ENCODE results near the gene COQ8A. TPM values are rescaled to one million over a fixed set of nuclear protein-coding genes. Genes with fewer than 3 reads are reported as not detected.

Gene COQ8A
- total RNA-seq, 1 experiment from 2014 or later = 35.3 TPM

GRCh38 chr1:226894826-226895225, 45.3 kb upstream of the COQ8A start (continued):
- TF ChIP-seq ELF1 (IDR thresholded peaks at IDR 0.05; ENCODE audit: borderline replicate concordance, low read depth) (no peak), JUND (IDR thresholded peaks at IDR 0.05) (no peak)

GRCh38 chr1:226895644-226896043, 44.5 kb upstream of the COQ8A start:
- no peak overlapping the region for H3K9ac ChIP-seq (ENCODE audit: low read length)
- ChIA-PET RAD21 (ENCODE audit: low non-redundant PET in 1 of 2, low total read pairs in 2 of 2, uncharacterized antibody in 2 of 2, unreplicated experiment in 2 of 2) (no interaction called here), CTCF (no interaction called here), POLR2A (no interaction called here)
- H3K4me3 ChIP-seq (replicated peaks in 1 of 2; ENCODE audit: low read depth in 1 of 2, low read length in 2 of 2) = no peak overlapping the region
- no peak overlapping the region for H3K4me2 ChIP-seq (ENCODE audit: low read length)
- H4K20me1 ChIP-seq (ENCODE audit: insufficient read depth) = no peaks in the 10 kb centered on the region
- ATAC-seq = no peak
- intact Hi-C loops (cut with micrococcal nuclease) = no loop called here
- H2AFZ ChIP-seq (ENCODE audit: low read depth, low read length, poor library complexity, severe bottlenecking) = no peak overlapping the region
- no peak for DNase-seq (ENCODE audit: low read depth, low spot score)
- H3K36me3 ChIP-seq (ENCODE audit: control insufficient read depth in 1 of 2, insufficient read depth in 2 of 2, low read length in 2 of 2) = peaks cover 0 to 3% of the 10 kb centered on the region in 2 experiments; a peak in 2 of 4 replicates
- no peaks in the 10 kb centered on the region for H3K27me3 ChIP-seq (ENCODE audit: insufficient read depth, low read length)
- TF ChIP-seq CEBPB (IDR thresholded peaks at IDR 0.05; ENCODE audit: low read depth) (no peak), ZNF274 (IDR thresholded peaks at IDR 0.05; ENCODE audit: low read depth, low read length) (no peak), ZBTB33 (IDR thresholded peaks at IDR 0.05; ENCODE audit: extremely low read depth, insufficient replicate concordance, low read length) (no peak)
- no peak overlapping the region for H3K27ac ChIP-seq (ENCODE audit: low read depth, low read length)
- no peaks in the 10 kb centered on the region for H3K9me3 ChIP-seq (ENCODE audit: control insufficient read depth in 1 of 2, insufficient read depth in 1 of 2, low read depth in 1 of 2, low read length in 2 of 2)
- no peaks in the 10 kb centered on the region for H3K79me2 ChIP-seq (ENCODE audit: insufficient read depth, low read length)
- H3K4me1 ChIP-seq (ENCODE audit: control insufficient read depth in 1 of 2, insufficient read depth in 2 of 2, low read length in 2 of 2) = no peaks in the 10 kb centered on the region
- no TSS peak for BruUV-seq (replicated peaks)
- H3K9me2 ChIP-seq (ENCODE audit: insufficient read depth) = no peaks in the 10 kb centered on the region

- Histone ChIP-seq H3K4me1 (ENCODE audit: control insufficient read depth in 1 of 2, insufficient read depth in 2 of 2, low read length in 2 of 2) (no peaks in the 10 kb centered on the region), H3K9me2 (ENCODE audit: insufficient read depth) (no peaks in the 10 kb centered on the region), H3K27me3 (ENCODE audit: insufficient read depth, low read length) (no peaks in the 10 kb centered on the region), H3K4me2 (ENCODE audit: low read length) (no peak overlapping the region), H3K79me2 (ENCODE audit: insufficient read depth, low read length) (no peaks in the 10 kb centered on the region), H3K9ac (ENCODE audit: low read length) (no peak overlapping the region), H4K20me1 (ENCODE audit: insufficient read depth) (no peaks in the 10 kb centered on the region), H3K9me3 (ENCODE audit: control insufficient read depth in 1 of 2, insufficient read depth in 1 of 2, low read depth in 1 of 2, low read length in 2 of 2) (no peaks in the 10 kb centered on the region), H3K27ac (ENCODE audit: low read depth, low read length) (no peak overlapping the region), H2AFZ (ENCODE audit: low read depth, low read length, poor library complexity, severe bottlenecking) (no peak overlapping the region), H3K4me3 (replicated peaks in 1 of 2; ENCODE audit: low read depth in 1 of 2, low read length in 2 of 2) (no peak overlapping the region), H3K36me3 (ENCODE audit: control insufficient read depth in 1 of 2, insufficient read depth in 2 of 2, low read length in 2 of 2) (peaks cover 0 to 3% of the 10 kb centered on the region in 2 experiments; a peak in 1 of 4 replicates)
- CTCF ChIA-PET = no interaction called here
- POLR2A ChIA-PET = no interaction called here
- no TSS peak for BruUV-seq (replicated peaks)
- ATAC-seq (no peak), DNase-seq (ENCODE audit: low read depth, low spot score) (no peak)
- RAD21 ChIA-PET (ENCODE audit: low non-redundant PET in 1 of 2, low total read pairs in 2 of 2, uncharacterized antibody in 2 of 2, unreplicated experiment in 2 of 2) = no interaction called here
- intact Hi-C loops (cut with micrococcal nuclease) = no loop called here
- TF ChIP-seq MAX (IDR thresholded peaks at IDR 0.05) (no peak), ZNF274 (IDR thresholded peaks at IDR 0.05; ENCODE audit: low read depth, low read length) (no peak), TCF7L2 (IDR thresholded peaks at IDR 0.05; ENCODE audit: borderline replicate concordance, extremely low read depth, insufficient read depth, insufficient read length) (no peak), YY1 (IDR thresholded peaks at IDR 0.05; ENCODE audit: extremely low read depth, insufficient replicate concordance, low read depth, low read length) (no peak), EGR1 (IDR thresholded peaks at IDR 0.05; ENCODE audit: low read depth) (no peak), JUND (IDR thresholded peaks at IDR 0.05) (no peak), CBX3 (IDR thresholded peaks at IDR 0.05; ENCODE audit: low read depth) (no peak), FOSL1 (IDR thresholded peaks at IDR 0.05; ENCODE audit: low read depth) (no peak), SP1 (IDR thresholded peaks at IDR 0.05; ENCODE audit: low read depth) (no peak), POLR2AphosphoS5 (IDR thresholded peaks at IDR 0.05; ENCODE audit: low read depth, low read length) (no peak), RAD21 (IDR thresholded peaks at IDR 0.05; ENCODE audit: low read depth) (no peak), CEBPB (IDR thresholded peaks at IDR 0.05; ENCODE audit: low read depth) (no peak), ATF3 (IDR thresholded peaks at IDR 0.05) (no peak), SIN3A (IDR thresholded peaks at IDR 0.05; ENCODE audit: low read depth) (no peak), ZBTB33 (IDR thresholded peaks at IDR 0.05; ENCODE audit: extremely low read depth, insufficient replicate concordance, low read length) (no peak)
These were observed 41.8 kb upstream of the COQ8A start for GRCh38 chr1:226898246-226898645.
